Stomach smooth muscle (tissue), 2 donors: ENCODE results near the gene TNS4.
"Not testable (repeated sequence)": the region's sequence is repeated elsewhere in the genome, so short reads cannot be mapped to it uniquely, and the experiment has no call there.

ENCODE experiments used
- H3K27ac ChIP-seq: one replicate; pipeline ENCODE4 v1.7.0; 2013; ENCODE audit warnings: mild to moderate bottlenecking, low read length, inconsistent platforms
- H3K27me3 ChIP-seq, 2 donors: one replicate each; pipeline ENCODE4 v1.7.0; 2013; ENCODE audit warnings: low read length in 2 of 2; ENCODE audit not compliant: insufficient read depth in 2 of 2, control insufficient read depth in 1 of 2
- H3K36me3 ChIP-seq, 2 donors: one replicate each; pipeline ENCODE4 v1.7.0; 2013; ENCODE audit warnings: low read length in 2 of 2; ENCODE audit not compliant: control insufficient read depth in 2 of 2, insufficient read depth in 2 of 2
- H3K4me1 ChIP-seq: one replicate; pipeline ENCODE4 v1.7.0; 2013; ENCODE audit warnings: low read length; ENCODE audit not compliant: control insufficient read depth, insufficient read depth
- H3K4me3 ChIP-seq, 2 donors: one replicate each; pipeline ENCODE4 v1.7.0; 2013; ENCODE audit warnings: low read length in 2 of 2
- H3K9ac ChIP-seq, 2 donors: one replicate each; pipeline ENCODE4 v1.7.0; 2013; ENCODE audit warnings: low read length in 2 of 2, mild to moderate bottlenecking in 1 of 2
- H3K9me3 ChIP-seq, 2 donors: one replicate each; pipeline ENCODE4 v1.7.0; 2013; ENCODE audit warnings: low read length in 2 of 2; ENCODE audit not compliant: control insufficient read depth in 2 of 2
- donor health status: healthy.
- donor health status: Pancreatic carcinoma.

TNS4 gene, protein sequence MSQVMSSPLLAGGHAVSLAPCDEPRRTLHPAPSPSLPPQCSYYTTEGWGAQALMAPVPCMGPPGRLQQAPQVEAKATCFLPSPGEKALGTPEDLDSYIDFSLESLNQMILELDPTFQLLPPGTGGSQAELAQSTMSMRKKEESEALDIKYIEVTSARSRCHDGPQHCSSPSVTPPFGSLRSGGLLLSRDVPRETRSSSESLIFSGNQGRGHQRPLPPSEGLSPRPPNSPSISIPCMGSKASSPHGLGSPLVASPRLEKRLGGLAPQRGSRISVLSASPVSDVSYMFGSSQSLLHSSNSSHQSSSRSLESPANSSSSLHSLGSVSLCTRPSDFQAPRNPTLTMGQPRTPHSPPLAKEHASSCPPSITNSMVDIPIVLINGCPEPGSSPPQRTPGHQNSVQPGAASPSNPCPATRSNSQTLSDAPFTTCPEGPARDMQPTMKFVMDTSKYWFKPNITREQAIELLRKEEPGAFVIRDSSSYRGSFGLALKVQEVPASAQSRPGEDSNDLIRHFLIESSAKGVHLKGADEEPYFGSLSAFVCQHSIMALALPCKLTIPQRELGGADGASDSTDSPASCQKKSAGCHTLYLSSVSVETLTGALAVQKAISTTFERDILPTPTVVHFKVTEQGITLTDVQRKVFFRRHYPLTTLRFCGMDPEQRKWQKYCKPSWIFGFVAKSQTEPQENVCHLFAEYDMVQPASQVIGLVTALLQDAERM

DNA sequence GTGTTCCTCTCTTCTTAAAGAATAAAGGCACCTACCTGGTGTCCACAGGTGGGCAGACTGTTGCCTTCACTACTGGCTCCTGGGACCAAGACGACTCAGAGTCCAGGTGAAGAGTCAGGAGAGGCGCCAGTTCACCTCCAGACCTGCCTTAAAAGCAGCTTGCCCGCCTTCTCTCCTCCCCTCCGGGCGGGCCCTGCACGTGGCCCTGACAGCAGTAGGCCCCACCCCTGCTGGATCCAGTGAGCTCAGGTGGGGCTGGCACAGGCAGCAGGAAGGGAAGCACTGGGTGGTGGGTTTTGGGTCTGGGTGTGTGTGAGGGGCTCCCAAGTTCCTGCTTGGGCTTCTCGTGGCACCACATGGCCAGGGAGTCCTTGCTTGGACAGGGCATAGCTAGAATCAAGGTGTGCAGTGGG lies at the start of gene TNS4:
Gene TNS4, minus strand, starts transcription at position 125 of the 413 bp plus-strand sequence. CDS start 5,198 bp downstream, outside the sequence.
- Histone ChIP-seq H3K4me3 (no peak within 1 kb of the TSS), H3K36me3 (no peaks in the 10 kb centered on the region), H3K27me3 (no peaks in the 10 kb centered on the region), H3K9me3 (peaks cover 0 to 7% of the 10 kb centered on the region in 2 donors), H3K4me1 (peaks cover 23% of the 10 kb centered on the region), H3K27ac (no peak within 1 kb of the TSS), H3K9ac (no peak within 1 kb of the TSS)

DNA sequence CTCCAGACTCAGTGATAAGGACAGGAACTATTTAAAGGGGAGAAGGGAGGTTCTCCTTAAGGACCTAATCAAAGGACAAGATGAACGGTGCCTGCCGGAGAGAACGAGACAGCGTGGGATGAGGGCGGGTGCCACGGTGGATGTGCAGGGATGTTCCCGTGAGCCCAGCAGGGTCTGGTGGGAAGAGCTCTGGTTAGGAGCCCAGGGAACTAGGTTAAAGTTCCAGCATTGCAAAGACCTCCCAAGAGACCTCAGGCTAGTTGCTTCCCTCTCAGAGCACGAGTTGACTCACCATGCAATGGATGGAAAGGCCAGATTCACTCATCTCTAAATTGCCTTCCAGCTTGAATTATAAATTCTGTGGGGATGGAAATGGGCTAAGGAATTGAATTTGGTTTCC lies 49.2 kb upstream of the TNS4 start:
- H3K27me3 ChIP-seq, result no peaks in the 10 kb centered on the region
- H3K4me3 ChIP-seq, result peak overlapping the region in 1 of 2 donors; percentile 15
- H3K9ac ChIP-seq, result peak overlapping the region in 1 of 2 donors; percentile 36
- H3K27ac ChIP-seq, result peak overlapping the region; percentile 92
- no peaks in the 10 kb centered on the region for H3K9me3 ChIP-seq
- no peaks in the 10 kb centered on the region for H3K36me3 ChIP-seq
- peaks cover 78% of the 10 kb centered on the region for H3K4me1 ChIP-seq

DNA sequence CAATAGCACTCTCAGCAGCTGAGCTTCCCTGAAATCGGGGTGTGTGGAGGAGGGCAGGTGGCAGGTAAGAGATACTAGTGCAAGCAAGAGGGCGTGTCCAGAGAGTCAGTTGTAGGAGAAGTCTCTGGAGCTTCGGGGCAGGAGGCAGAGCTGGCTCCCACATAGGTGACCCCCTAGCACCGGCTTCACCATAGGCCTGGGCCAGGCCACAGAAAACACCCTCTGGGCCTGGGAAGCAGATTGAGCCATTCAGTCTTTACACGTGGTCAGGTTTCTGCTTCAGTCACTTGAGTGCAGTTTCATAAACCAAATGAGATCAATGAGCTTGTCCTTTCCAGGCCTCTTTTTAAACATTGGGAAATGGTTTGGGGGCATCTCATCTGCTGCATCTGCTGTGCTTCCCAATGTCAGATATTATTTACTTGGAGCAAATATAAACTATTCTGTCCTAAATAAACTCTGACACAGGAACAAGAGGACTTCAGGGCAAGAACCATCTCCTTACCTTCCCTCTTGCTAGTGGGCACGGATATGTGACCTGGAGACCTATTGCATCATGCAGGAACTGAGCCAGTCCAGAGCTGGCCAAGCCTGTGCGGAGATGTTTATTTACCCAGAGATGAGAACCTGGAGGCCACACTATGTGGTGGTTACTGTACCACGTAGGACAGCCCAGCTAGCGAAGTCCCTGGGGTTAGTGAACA lies 47.7 kb upstream of the TNS4 start:
- Histone ChIP-seq H3K4me3 (no peak overlapping the region), H3K9me3 (no peaks in the 10 kb centered on the region), H3K27me3 (no peaks in the 10 kb centered on the region), H3K9ac (peak overlapping the region; percentile 68 to 69), H3K27ac (peak overlapping the region; percentile 92), H3K36me3 (no peaks in the 10 kb centered on the region), H3K4me1 (peaks cover 65% of the 10 kb centered on the region)

DNA sequence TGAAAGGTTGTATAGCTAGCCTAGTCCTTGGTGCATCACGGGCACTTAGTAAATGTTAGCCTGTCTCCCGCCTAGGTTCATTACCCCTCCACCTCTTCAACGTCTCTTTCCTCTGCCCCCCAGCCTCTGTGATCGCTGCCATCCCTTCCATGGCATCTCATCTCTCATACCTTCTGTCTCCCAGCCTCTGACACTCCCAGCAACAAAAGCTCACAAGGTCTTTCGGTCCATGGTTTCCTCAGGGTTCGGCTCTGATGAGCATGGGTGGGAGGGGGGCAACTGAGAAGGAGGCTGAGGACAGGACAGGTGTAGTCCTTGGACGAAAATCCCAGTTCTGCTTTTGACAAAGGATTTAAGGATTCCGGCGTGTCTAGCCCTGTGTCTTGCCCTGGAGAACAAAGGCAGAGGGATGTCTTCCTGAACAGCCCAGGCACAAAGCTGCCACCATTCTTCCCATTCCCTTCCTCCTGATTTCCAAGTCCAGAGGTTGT lies 47.1 kb upstream of the TNS4 start:
- peak overlapping the region; percentile 68 to 69 for H3K9ac ChIP-seq
- H3K4me3 ChIP-seq, result no peak overlapping the region
- H3K27me3 ChIP-seq, result no peaks in the 10 kb centered on the region
- no peaks in the 10 kb centered on the region for H3K9me3 ChIP-seq
- H3K27ac ChIP-seq, result peak overlapping the region; percentile 92
- peaks cover 62% of the 10 kb centered on the region for H3K4me1 ChIP-seq
- no peaks in the 10 kb centered on the region for H3K36me3 ChIP-seq

DNA sequence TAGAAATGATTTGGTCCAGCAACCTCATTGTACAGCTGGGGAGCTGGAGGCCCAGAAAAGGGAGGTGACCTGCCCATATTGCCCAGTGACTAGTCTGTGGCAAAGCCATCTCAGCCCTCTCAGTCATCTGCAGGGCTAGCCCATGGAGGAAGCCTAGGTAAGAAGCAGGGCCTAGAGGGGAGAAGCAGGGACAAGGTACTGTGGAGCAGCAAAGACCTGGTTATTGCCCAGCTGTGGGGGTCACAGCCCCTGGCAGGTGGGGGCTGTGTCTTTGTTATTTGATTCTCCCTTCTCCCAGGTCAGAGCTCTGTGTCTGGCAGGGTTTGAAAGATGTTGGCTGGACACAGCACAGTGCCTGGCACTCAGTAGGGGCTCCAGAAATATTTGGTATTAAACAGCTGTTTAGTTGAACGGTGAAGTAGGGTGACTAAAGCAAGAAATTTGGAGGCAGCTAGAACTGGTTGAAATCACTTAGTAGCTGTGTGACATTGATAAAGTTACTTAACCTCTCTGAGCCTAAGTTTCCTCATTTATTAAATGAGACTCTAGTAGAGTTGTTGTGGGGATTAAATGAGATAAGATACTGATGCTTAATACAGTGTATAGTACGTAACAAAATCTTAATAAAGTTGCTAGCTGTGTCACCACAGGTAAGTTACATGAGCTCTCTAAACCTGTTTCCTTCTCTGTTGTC lies 46.5 kb upstream of the TNS4 start:
- peaks cover 62% of the 10 kb centered on the region for H3K4me1 ChIP-seq
- H3K27me3 ChIP-seq, result no peaks in the 10 kb centered on the region
- peak overlapping the region; percentile 92 for H3K27ac ChIP-seq
- H3K4me3 ChIP-seq, result no peak overlapping the region
- H3K9ac ChIP-seq, result peak overlapping the region; percentile 36 to 68
- H3K9me3 ChIP-seq, result no peaks in the 10 kb centered on the region
- H3K36me3 ChIP-seq, result no peaks in the 10 kb centered on the region

DNA sequence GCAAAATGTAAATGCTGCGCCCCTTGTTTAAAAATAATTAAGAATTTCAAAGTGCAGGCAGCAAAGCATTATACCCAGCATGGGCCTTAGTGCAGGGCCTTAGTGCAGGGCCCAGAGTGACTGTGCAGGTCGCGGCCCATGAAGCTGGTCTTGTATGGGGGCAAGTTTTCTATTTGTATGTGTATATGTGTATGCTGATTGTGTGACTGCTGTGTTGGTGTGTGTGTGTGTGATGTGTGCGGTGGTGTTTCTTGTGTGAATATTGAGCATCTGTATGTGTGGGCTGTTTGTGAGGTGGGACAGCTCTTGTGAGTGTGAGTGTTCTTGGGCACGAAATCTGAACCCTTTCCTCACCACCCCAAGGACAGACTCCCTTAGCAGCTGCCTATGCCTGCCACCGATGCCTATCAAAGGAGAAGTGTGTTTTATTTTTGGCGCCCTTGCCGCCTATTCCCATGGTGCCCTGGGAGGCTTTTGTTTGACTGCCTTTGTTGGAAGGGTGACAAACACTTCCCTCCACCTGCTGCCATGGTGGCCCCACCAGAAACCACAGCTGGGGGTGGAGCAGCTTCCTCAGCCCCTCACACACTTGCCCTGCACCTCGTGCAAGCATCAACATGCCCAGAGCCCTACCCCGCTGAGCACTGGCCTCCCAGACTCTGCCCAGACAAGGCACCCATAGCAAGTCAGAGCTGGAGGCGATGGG lies 45.8 kb upstream of the TNS4 start:
- Histone ChIP-seq H3K27ac (peak overlapping the region; percentile 92), H3K27me3 (no peaks in the 10 kb centered on the region), H3K9ac (peak overlapping the region in 1 of 2 donors; percentile 29), H3K9me3 (no peaks in the 10 kb centered on the region), H3K4me3 (peak overlapping the region in 1 of 2 donors; percentile 3), H3K36me3 (no peaks in the 10 kb centered on the region), H3K4me1 (peaks cover 62% of the 10 kb centered on the region)

DNA sequence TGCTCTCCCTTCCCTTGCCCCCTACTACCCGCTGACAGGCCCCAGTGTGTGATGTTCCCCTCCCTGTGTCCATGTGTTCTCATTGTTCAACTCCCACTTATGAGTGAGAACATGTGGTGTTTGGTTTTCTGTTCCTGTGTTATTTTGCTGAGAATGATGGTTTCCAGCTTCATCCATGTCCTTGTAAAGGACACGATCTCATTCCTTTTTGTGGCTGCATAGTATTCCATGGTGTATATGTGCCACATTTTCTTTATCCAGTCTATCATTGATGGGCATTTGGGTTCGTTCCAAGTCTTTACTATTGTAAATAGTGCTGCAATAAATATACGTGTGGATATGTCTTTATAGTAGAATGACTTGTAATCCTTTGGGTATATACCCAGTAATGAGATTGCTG lies 45.1 kb upstream of the TNS4 start:
- not testable (repeated sequence) for H3K27me3 ChIP-seq, H3K27ac ChIP-seq, H3K9me3 ChIP-seq, H3K9ac ChIP-seq, H3K4me3 ChIP-seq, H3K36me3 ChIP-seq
- peaks cover 62% of the 10 kb centered on the region for H3K4me1 ChIP-seq

DNA sequence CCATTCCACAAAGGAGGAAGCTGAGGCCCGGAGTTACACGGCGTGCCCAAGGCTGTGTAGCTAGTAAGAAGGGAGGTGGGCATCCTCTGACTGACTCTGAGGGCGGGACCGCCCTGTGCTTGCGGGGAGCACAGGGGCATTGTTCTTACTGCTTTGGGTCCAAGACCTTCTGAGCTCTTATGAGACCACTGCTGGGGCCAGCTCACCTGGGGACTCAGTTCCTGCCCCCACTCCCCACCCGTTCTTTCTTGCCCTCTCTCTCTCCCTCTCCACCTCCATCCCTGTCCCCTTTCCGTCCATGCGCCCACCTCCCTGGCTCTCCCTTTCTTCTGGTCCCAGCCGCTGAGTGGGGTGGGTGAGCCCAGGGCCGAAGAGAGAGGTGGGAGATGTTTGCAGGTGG lies 44.2 kb upstream of the TNS4 start:
- Histone ChIP-seq H3K36me3 (no peaks in the 10 kb centered on the region), H3K4me1 (peaks cover 64% of the 10 kb centered on the region), H3K9me3 (no peaks in the 10 kb centered on the region), H3K9ac (no peak overlapping the region), H3K4me3 (no peak overlapping the region), H3K27me3 (no peaks in the 10 kb centered on the region), H3K27ac (no peak overlapping the region)

DNA sequence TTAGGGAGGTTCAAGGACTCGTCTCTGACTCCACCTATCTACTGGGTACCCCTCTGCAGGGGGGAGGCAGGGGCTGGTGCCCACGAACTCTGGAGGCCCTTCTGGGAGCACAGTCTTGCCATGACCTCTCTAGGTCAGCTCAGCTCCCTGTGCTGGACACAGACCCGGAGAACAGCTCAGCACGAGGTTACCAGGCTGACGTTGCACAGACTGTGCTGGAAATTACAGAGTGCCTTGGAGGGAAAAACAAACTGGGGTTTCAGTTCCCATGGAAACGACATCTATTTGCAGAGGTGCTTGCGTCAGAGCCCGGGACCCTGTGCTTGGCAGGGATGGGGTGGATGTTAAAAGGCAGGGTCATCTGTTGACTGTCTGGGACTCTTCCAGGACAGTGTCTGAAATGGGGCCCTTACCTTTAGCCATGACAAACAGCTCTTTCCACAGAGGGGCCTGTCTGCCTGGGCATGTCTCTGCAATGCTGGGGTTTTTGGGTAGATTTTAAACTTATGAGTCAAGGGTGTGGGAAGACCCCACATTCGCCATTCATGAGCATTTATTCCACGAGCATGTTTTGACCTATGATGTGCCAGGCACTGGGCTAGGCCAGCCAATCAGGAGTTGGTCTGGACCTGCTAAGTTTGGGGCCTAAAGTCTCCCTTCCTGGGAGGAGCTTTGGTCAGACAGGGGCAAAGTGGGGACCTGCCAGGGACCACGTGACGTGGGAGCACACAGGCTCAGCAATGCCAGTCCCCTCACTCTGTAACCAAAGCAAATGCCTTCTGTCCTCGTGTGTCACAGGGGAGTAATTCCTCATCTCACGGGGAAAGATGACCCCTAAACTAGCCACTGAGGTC lies 41.4 kb upstream of the TNS4 start:
- Histone ChIP-seq H3K9me3 (no peaks in the 10 kb centered on the region), H3K4me1 (peaks cover 62% of the 10 kb centered on the region), H3K36me3 (no peaks in the 10 kb centered on the region), H3K9ac (peak overlapping the region; percentile 56 to 71), H3K4me3 (peak overlapping the region in 1 of 2 donors; percentile 15), H3K27ac (peak overlapping the region; percentile 98), H3K27me3 (no peaks in the 10 kb centered on the region)
